T1000 (cell line): Measurements from ENCODE around the gene CNIH3.

ENCODE experiments used
- DNase-seq: peaks from one replicate; lab custom pipeline; 2025; ENCODE audit warnings: mixed read lengths; lab: John Stamatoyannopoulos, UW

The CNIH3 gene

DNA sequence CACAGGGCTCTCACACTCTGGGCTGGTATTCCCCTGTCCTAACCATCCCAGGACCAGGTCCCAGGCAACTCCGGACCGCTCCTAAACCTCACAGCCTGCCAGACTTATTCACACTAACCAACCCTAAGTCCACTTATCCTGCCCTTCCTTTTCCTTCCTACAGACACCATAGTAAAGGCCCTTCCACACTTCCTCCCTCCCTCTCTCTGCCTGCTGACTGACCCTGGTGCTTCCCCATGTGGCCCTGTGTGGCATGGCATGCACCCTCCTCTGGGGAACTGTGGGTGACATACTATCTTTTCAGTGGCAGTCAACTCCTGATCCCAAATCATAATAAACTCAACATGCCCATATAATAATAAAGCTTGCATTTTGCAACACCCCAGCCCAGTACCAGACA is 158.3 kb downstream of the CNIH3 start:
- no peak for DNase-seq

DNA sequence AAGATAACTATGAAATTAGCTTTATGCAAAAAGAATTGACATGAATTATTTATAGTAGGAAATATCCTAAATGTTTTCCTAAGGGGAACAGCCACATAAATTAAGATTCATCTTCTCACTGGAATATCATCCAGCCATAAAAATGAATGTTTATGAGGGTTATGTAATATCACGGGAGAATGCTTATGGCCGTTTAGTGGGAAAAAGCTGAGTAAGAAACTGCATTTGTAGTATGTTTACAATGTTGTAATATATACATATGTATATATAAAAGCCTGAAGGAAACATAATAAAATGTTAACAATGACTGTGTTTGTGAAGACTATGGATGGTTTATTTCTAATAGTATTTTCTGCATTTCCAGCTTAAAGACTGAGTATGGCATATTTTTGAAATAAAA is 161.1 kb downstream of the CNIH3 start:
- DNase-seq = no peak

DNA sequence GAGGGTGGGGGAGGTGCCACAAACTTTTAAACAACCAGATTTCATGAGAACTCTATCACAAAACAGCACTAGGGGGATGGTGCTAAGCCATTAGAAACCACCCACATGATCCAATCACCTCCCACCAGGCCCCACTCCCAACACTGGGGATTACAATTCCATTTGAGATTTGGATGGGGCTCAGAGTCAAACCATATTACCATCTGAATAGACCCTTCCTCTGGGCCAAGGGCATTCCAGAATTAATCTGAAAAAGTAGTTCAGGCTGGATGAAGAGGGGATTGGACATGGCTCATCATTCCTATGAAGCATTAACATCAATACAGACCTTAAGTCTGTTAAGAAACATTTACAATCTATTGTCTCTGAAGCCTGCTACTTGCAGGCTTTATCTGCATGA is 163.4 kb downstream of the CNIH3 start:
- DNase-seq = no peak

DNA sequence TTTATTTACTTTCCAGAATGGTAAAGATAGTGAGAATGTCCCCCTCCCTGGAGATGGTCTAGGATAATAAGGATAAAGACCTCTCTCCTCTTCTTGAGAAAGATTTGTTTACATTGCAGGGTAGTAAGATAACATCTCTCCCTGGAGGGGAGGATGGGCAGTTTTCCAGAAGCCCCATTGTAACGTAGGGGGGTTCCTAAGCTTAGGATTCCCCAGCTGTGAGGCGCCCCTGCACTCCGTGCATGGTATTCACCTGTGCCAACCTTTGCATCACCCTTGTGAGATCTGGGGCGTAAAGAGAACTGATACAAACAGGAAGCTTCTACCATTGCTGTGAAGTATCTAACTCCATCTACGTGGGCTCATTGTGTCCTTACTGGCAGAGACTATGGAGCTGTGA is 164.6 kb downstream of the CNIH3 start:
- DNase-seq = no peak

DNA sequence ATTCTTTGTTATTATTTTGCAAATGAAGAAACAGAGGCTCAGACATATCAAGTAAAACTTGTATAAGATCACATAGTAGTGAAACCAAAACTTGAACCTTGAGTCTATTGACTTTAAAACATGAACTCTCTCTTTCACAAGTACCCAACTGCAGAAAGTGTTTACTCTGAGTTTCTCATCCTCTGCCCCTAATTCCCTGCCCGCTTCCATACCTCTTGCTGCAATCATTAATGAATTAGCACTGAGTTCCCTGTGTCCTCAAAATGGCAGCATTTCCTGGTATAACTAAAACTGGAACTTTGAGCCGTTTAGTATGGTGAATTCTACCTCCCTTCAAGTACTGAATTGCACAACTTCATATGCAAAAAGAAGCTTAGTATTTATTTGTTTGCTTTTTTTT is 165.7 kb downstream of the CNIH3 start:
- DNase-seq = no peak

DNA sequence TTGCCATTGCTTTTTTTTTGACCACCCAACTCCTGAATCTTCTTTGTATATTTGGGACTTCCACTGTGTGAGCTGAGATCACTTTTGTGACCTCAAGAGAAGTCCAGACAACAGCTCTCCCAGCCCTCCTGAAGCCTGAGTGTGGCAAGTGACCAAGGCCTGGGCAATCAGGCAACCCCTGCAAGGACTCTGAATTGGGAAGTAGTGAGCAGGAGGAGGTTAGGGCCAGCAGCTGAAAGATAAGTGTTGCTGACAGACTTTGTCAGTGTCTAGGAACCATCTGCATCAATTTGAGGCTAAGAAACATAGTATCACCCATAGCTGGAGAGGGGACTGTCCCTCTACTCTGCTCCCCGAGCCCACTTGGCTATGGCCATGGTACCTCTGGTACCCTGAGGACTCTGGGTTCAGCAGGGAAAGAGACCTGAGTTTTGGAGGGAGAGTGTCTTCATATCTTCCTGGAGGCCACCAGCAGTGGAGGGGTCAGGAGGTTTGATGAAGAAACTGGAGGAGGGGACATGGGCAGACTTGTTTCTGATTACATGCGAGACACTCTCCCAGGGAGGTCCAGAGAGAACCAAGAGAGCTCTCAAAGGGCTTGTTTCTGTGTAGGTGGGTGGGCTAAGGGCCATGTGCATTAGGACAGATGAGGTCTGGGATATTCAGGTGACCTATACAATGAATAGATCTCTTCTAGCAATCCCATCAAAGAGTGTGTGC is 166.3 kb downstream of the CNIH3 start:
- DNase-seq = no peak

DNA sequence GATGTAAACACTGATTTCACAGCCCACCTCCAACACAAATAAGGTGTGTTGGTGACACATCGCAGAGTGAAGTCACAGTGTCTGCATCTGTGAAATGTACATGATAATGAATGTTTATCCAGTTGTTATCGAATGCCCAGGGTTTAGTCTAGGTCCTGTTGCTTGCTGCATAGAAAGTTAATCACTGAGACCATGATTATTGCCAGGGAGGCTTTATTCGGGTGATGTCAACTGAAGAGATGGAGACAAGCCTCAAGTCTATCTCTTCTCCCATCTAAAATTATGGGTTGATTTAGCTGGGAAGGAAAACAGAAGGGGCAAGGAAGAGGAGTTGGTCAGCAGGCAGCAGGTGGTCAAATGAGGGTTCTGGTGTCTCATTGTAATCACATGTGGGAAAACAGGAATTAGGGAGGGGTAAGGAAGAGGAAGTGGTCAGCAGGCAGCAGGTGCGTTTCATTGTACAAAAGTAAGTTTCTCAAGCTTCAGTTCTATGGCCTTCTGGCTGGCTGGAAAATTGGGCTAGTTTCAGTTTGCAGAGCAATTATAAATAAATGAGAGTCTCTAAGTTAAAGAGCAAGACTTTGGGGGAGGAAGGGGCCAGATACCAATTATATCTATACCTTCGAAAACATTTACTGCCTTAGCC is 167.0 kb downstream of the CNIH3 start:
- no peak for DNase-seq

DNA sequence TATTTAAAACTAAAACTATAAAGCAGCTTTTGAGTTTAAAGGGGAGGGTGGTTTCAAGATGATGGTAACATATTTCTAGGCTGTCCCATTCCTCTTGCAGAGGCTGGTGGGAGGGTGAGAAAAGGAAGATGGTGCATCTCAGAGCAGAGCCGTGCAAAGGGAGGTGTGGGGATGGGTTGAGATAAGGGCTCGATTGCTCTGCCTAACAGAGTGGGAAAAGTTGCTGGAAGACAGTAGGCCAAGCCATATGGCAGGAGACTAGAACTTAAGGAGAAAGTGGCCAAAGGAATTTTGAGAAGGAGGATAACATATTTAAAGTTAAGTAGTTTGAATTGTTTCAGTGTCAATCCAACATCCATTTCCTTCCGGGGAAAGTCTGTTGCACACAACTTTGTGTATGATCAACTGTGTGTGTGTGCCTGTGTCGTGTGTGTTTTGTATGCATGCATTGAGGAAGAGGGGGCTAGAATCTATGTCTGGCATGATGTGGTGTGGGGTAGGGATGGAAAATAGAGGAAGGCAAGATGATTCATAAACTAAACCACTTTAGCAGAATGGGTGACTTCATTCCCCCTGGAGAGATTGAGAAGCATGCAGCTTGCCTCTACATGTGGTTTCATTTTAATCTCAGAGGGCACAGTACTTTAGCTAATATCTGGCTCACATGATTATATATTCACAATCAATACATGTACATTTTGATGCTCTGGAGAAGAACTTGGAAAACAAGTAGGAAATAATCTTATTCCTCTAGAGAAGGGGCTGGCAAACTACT is 168.3 kb downstream of the CNIH3 start:
- DNase-seq = no peak

DNA sequence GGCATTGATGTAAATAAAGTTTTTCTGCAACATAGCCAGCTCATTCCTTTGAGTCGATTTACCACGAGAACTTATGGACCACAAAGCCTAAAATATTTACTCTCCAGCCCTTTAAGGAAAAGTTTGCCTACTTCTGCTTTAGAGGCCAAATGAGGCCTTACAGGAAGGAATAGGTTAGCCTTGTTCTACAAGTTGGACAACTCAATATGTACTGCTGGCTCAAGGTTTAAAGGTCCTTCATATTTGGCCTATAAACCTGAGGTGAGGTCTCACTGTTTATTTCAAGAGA is 168.9 kb downstream of the CNIH3 start:
- no peak for DNase-seq

DNA sequence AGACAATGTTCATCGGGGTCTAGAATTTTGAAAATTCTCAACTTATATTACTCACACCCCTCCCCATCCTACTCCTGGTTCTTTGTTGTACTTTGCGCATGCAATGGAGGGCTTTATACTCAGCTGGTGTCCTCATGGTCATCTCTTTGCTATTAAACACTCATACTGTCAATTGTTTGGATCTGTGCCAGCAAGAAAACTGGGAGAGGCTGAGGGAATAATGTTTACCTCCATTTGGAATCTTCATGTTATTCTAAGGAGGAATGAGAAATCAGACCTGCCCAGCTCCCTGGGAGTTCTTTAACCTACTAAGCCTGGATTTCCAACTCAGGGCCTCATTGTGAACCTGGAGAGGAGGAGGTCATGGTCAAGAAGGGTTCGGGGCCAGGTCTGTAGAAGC is 169.5 kb downstream of the CNIH3 start:
- DNase-seq = no peak

DNA sequence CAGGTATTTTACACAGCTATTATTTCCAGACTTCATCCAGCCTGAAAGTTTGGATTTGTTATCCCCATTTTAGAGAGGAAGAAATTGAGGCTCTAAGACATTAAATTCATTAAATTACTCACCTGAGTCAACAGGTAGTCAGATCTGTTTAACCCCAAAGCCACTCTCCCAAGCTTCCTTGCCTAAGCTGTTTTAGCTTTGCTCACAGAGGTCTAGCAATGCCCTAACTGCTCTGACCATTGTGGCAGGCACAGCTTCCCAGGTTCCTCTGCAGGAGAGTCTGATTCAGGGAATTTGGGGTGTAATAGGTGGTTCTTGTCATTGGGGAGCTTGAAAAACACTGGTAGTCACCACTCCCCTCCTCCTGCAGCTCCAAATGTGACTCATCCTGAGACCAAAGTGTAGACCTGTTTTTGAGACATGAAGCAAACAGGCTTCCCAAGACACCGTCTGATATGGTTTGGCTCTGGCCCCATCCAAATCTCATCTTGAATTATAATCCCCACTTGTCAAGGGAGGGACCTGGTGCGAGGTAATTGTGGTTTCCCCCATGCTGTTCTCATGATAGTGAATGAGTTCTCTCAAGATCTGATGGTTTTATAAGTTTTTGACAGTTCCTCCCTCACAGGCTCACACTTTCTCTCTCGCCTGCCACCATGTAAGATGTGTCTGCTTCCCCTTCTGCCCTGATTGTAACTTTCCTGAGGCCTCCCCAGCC is 170.6 kb downstream of the CNIH3 start:
- DNase-seq = no peak

DNA sequence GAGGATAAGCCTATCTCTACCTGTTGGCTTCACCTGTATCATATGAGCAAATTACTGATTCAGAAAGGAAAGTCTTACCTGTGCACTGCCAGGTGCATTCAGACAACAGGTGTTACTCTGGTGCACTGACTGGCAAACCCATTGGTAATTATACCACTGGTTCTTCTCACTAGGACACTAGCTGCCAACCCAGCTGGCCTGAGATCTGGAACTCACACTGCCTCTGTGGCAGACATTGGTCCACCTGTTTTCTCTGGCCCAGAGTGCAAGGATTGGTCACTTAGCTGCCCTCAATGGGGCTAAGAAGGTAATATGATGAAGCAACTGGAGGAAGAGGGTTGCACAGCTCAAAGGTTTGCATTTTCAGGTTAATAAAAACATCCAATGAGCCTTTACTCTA is 173.2 kb downstream of the CNIH3 start:
- DNase-seq = no peak
